K562 (cell line): ENCODE measurements around the gene SLC22A4. TPM values are rescaled to one million over a fixed set of nuclear protein-coding genes. Genes with fewer than 3 reads are reported as not detected.

Experiments
- ATAC-seq: fragments of 200-7000 bp; cut with Tn5 transposase; 3 replicates; pipeline ENCODE4 v1.9.1; 2020; ENCODE audit warnings: moderate library complexity
- BruUV-seq: library from RNA; stranded (reverse); fragments of 400-500 nt; replicated peaks from 2 replicates; lab custom pipeline; 2021; lab: Mats Ljungman, UMichigan
- CTCF ChIA-PET: fragments of 300-600 bp; formaldehyde crosslinking; extraction: SDS; loops from one replicate; lab custom pipeline; 2021; ENCODE audit warnings: low intra/inter-chr PET ratio; lab: Yijun Ruan, JAX
- POLR2A ChIA-PET: fragments of 300-600, 350-650 bp; sonication (Branson Sonifier 250); formaldehyde crosslinking; extraction: SDS; loops from one replicate; lab custom pipeline; 2021; ENCODE audit warnings: antibody characterized with exemption, inconsistent platforms; lab: Yijun Ruan, JAX
- DNase-seq, 4 experiments: peaks; one replicate each; pipeline versions ENCODE4 v3.0.0 to v3.0.0-alpha.2; 2011 to 2018; ENCODE audit warnings: low spot score in 3 of 4, mixed read lengths in 3 of 4; ENCODE audit errors: extremely low read depth in 1 of 4
- FAIRE-seq: peaks from 2 replicates; lab custom pipeline; 2011; peaks lifted over from hg19 to GRCh38; lab: Jason Lieb, UNC
- H2AFZ ChIP-seq: 2 replicates; pipeline ENCODE4 v1.6.0; 2011; ENCODE audit warnings: low read depth, low read length, control low read depth, inconsistent platforms
- H3K27ac ChIP-seq: fragments of 200-600 bp; 3 replicates; pipeline ENCODE4 v1.8.0; 2011; ENCODE audit warnings: low read depth, mild to moderate bottlenecking, control low read depth, inconsistent platforms, low read length, moderate library complexity, mixed read lengths; ENCODE audit errors: extremely low read depth
- H3K27me3 ChIP-seq, 2 experiments: fragments of 300-600 bp in 1 of 2; 2 replicates in 1 of 2; 3 replicates in 1 of 2; pipeline versions ENCODE4 v1.6.0 to v1.8.0; 2011; ENCODE audit warnings: inconsistent platforms in 2 of 2, low read length in 2 of 2, mild to moderate bottlenecking in 1 of 2, mixed read lengths in 1 of 2, moderate library complexity in 1 of 2; ENCODE audit not compliant: control insufficient read depth in 2 of 2, insufficient read depth in 2 of 2
- H3K36me3 ChIP-seq: fragments of 300-600 bp; 3 replicates; pipeline ENCODE4 v1.8.0; 2011; ENCODE audit warnings: mild to moderate bottlenecking, low read length, inconsistent platforms; ENCODE audit not compliant: control insufficient read depth, insufficient read depth
- H3K4me1 ChIP-seq, 2 experiments: fragments of 200-600 bp in 1 of 2; replicated peaks in 1 of 2; 2 replicates in 1 of 2; 3 replicates in 1 of 2; pipeline versions ENCODE4 v1.5.1 to v1.8.0; 2011; ENCODE audit warnings: inconsistent platforms in 2 of 2, low read length in 2 of 2, mild to moderate bottlenecking in 1 of 2, mixed read lengths in 1 of 2, moderate library complexity in 1 of 2; ENCODE audit not compliant: control insufficient read depth in 2 of 2, insufficient read depth in 2 of 2
- H3K4me2 ChIP-seq: 2 replicates; pipeline ENCODE4 v1.6.1; 2011; ENCODE audit warnings: low read length, control low read depth, inconsistent platforms, mixed read lengths; ENCODE audit not compliant: insufficient read depth
- H3K4me3 ChIP-seq: fragments of 200-600 bp; sonication (generic), shearing (Covaris generic); 2 replicates; pipeline ENCODE4 v1.5.1; 2016; ENCODE audit warnings: control low read depth, inconsistent platforms
- H3K79me2 ChIP-seq: fragments of 200-600 bp; 3 replicates; pipeline ENCODE4 v1.8.0; 2011; ENCODE audit warnings: low read length, inconsistent platforms; ENCODE audit not compliant: control insufficient read depth, insufficient read depth
- H3K9ac ChIP-seq, 2 experiments: 2 replicates each; pipeline versions ENCODE4 v1.6.0 to v1.6.1; 2011; ENCODE audit warnings: low read depth in 2 of 2, low read length in 2 of 2, control low read depth in 1 of 2, inconsistent platforms in 1 of 2, mild to moderate bottlenecking in 1 of 2, mixed read lengths in 1 of 2; ENCODE audit not compliant: insufficient read depth in 1 of 2
- H3K9me1 ChIP-seq: one replicate; pipeline ENCODE4 v1.6.0; 2011; ENCODE audit warnings: inconsistent platforms, mild to moderate bottlenecking, low read length, moderate library complexity; ENCODE audit not compliant: control insufficient read depth, insufficient read depth
- H3K9me3 ChIP-seq: replicated peaks from 2 replicates; pipeline ENCODE4 v1.5.1; 2011; ENCODE audit warnings: low read depth, low read length, inconsistent platforms; ENCODE audit not compliant: control insufficient read depth, insufficient read depth
- H4K20me1 ChIP-seq: replicated peaks from 2 replicates; pipeline ENCODE4 v1.6.1; 2011; ENCODE audit warnings: low read length, inconsistent platforms, mixed read lengths; ENCODE audit not compliant: control insufficient read depth, insufficient read depth
- CHD1 ChIP-seq: fragments of 200-600 bp; sonication (generic); IDR thresholded peaks from one replicate; pipeline ENCODE4 v1.6.1; 2012; ENCODE audit warnings: mild to moderate bottlenecking, moderate library complexity, low read length, inconsistent platforms
- LEF1 ChIP-seq: fragments of 450-650 bp; IDR thresholded peaks from 2 replicates; pipeline ENCODE4 v1.6.1; 2016; ENCODE audit warnings: mild to moderate bottlenecking
- NRF1 ChIP-seq, 2 experiments: fragments of 450-650 bp; IDR thresholded peaks in 1 of 2; conservative IDR thresholded peaks in 1 of 2; 2 replicates each; pipeline ENCODE4 v1.6.1; 2014; ENCODE audit warnings: mild to moderate bottlenecking in 2 of 2
- POLR2A ChIP-seq: fragments of 450-650 bp; conservative IDR thresholded peaks from 2 replicates; pipeline ENCODE4 v1.6.1; 2016
- SAFB ChIP-seq: fragments of 200-400 bp; formaldehyde crosslinking; IDR thresholded peaks from 2 replicates; pipeline ENCODE4 v1.6.1; 2017; ENCODE audit warnings: low read depth, low read length, borderline replicate concordance
- SMAD4 ChIP-seq: fragments of 250-450 bp; sonication (Bioruptor Pico); conservative IDR thresholded peaks from 2 replicates; pipeline ENCODE4 v1.8.0; 2021; ENCODE audit warnings: inconsistent platforms, mild to moderate bottlenecking, moderate library complexity
- SUPT5H ChIP-seq: fragments of 450-650 bp; IDR thresholded peaks from 2 replicates; pipeline ENCODE4 v1.6.1; 2016
- ZNF3 ChIP-seq: fragments of 250-450 bp; sonication (Bioruptor Pico); IDR thresholded peaks from 2 replicates; pipeline ENCODE4 v1.5.0; 2021; ENCODE audit warnings: mild to moderate bottlenecking, moderate library complexity
- WGBS: fragments of 100-300 bp; shearing (Covaris generic); methylation state at CpG from one replicate; pipeline ENCODE4 v1.1.6; 2016; ENCODE audit warnings: low coverage, mixed read lengths; ENCODE audit not compliant: insufficient coverage; ENCODE audit errors: missing lambda C conversion rate; 5-methylcytosine and 5-hydroxymethylcytosine counted together
- in situ Hi-C: fragments of 300-500 bp; cut with MboI; formaldehyde crosslinking; loops from 4 replicates; pipeline ENCODE4 v1.15.0; 2018; ENCODE audit warnings: inconsistent platforms, mixed read lengths
- intact Hi-C: fragments of 100-400 bp; cut with micrococcal nuclease; formaldehyde crosslinking; loops from 2 replicates; pipeline ENCODE4 v1.14.2; 2022
- polyA plus RNA-seq, 8 experiments: library from polyadenylated mRNA; depleted of rRNA in 4 of 8; stranded (reverse) in 5 of 8; unstranded in 3 of 8; fragments of >200 nt; fragmentation: Nextera tagmentation in 2 of 8; fragmentation: Illumina TruSeq in 1 of 8; extraction: Ambion mirVana in 2 of 8; extraction: Trizol in 1 of 8; gene quantifications; 2 replicates each; pipeline versions ENCODE4 v1.2.1 to v1.2.3, GENCODE V29; 2011 to 2014; ENCODE audit warnings: inconsistent platforms in 1 of 8, missing spikeins in 1 of 8
- total RNA-seq, 7 experiments: library from RNA; depleted of rRNA in 6 of 7; stranded (reverse); fragments of >200 nt in 6 of 7; fragmentation: Illumina TruSeq in 2 of 7; extraction: Trizol in 2 of 7; gene quantifications; 2 replicates each; pipeline versions ENCODE4 v1.2.1 to v1.2.3, GENCODE V29; 2011 to 2021; ENCODE audit warnings: low replicate concordance in 1 of 7
- TF ChIP-seq, protein P1 (sequence below): fragments of 450-650 bp; IDR thresholded peaks from 2 replicates; pipeline ENCODE4 v1.6.1; 2016; ENCODE audit warnings: mild to moderate bottlenecking, moderate library complexity

The SLC22A4 gene
- total and polyA plus RNA-seq, 9 of the 15 experiments (the other 6 are each of a cell fraction or from before 2014, with no cell fraction given): 2.7 to 9.5 (median 6.2) TPM

DNA sequence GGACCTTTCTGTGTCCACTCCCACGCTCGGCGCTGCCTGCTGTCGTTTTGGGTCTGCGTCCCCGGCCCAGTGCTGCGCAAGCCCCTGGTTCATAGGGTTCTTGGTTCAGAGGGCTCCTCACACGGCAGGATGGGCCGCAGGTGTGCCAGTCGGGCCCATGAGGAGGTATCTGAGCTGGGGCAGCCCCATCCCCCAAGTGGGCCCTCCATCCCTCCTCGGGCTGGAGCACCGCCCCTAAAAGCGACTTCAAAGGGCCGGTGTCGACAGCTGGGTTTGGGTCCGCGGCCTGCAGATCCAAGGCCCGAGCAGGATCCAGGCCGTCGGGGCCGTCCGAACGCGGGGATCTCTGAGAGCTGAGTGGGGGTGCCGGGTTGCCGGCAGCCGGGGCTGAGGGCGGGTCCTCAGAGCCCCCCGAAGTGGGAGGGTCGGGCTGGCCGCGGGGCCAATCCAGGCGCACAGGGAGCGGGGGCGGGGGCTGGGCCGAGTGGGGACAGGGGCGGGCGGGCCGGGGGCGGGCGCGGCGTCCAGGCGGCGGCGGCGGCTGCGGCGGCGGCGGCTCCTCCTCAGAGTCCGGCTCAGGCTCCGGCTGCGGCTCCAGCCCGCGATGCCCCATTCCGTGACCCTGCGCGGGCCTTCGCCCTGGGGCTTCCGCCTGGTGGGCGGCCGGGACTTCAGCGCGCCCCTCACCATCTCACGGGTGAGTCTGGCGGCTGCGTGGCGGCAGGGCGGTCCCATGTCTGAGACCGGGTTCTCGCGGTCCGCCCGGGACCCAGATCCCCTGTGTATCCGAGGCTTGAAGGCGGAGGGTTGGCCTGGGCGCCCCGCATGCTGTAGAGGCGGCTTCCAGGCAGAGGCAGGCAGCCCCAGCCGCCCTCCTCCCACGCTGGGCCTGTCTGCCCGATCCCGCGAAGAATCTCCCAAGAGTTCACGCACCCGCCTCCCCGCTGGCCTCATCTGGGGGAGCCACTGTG lies 36.8 kb upstream of the SLC22A4 start, which contains the start of gene PDLIM4:
Gene PDLIM4 (plus strand): TSS at position 566 of the 971 bp plus-strand sequence. CDS start 39 bp downstream, at position 605.
- BruUV-seq: no TSS peak
- POLR2A ChIA-PET: interaction anchor here (0.8 kb wide), 1 partner anchor 49 kb away, joined by 5 read pairs; no protein-coding TSS in a partner anchor
- Histone ChIP-seq H3K4me2 (peak within 1 kb of the TSS; percentile 74), H3K79me2 (peaks cover 36% of the 10 kb centered on the region), H3K27ac (peak within 1 kb of the TSS; percentile 74), H3K9me3 (no peaks in the 10 kb centered on the region; the same call in 1 of the 2 replicates), H4K20me1 (0 out of 2 replicates have a peak, but pooled peaks cover 4% of the 10 kb centered on the region), H3K36me3 (peaks cover 14% of the 10 kb centered on the region; the same call in 2 of the 3 replicates), H3K9ac (peak within 1 kb of the TSS; percentile 72 to 93), H3K4me1 (peaks cover 33 to 51% of the 10 kb centered on the region in 2 experiments), H3K4me3 (peak within 1 kb of the TSS; percentile 63), H2AFZ (peak within 1 kb of the TSS; percentile 87), H3K27me3 (no peaks in the 10 kb centered on the region), H3K9me1 (no peaks in the 10 kb centered on the region)
- FAIRE-seq: no peak
- WGBS: 41% methylated on average over 28 of the region's 88 CpGs
- in situ Hi-C loops: no loop called here
- intact Hi-C loops: no loop called here
- CTCF ChIA-PET: no interaction called here
- ATAC-seq: peak; percentile 57
- DNase-seq: peak; percentile 56 to 85 (median 75)
- TF ChIP-seq SMAD4: peak; percentile 32; the same call in 1 of the 2 replicates
- no peak for TF ChIP-seq ZNF3 (CRISPR knock-in tag)
- 0 out of 2 replicates have a peak, but pooled peaks have one; percentile 46 for TF ChIP-seq SAFB
- TF ChIP-seq SUPT5H: peak; percentile 34; the same call in 1 of the 2 replicates
- peak; percentile 49 for TF ChIP-seq CHD1
- TF ChIP-seq, protein P1, sequence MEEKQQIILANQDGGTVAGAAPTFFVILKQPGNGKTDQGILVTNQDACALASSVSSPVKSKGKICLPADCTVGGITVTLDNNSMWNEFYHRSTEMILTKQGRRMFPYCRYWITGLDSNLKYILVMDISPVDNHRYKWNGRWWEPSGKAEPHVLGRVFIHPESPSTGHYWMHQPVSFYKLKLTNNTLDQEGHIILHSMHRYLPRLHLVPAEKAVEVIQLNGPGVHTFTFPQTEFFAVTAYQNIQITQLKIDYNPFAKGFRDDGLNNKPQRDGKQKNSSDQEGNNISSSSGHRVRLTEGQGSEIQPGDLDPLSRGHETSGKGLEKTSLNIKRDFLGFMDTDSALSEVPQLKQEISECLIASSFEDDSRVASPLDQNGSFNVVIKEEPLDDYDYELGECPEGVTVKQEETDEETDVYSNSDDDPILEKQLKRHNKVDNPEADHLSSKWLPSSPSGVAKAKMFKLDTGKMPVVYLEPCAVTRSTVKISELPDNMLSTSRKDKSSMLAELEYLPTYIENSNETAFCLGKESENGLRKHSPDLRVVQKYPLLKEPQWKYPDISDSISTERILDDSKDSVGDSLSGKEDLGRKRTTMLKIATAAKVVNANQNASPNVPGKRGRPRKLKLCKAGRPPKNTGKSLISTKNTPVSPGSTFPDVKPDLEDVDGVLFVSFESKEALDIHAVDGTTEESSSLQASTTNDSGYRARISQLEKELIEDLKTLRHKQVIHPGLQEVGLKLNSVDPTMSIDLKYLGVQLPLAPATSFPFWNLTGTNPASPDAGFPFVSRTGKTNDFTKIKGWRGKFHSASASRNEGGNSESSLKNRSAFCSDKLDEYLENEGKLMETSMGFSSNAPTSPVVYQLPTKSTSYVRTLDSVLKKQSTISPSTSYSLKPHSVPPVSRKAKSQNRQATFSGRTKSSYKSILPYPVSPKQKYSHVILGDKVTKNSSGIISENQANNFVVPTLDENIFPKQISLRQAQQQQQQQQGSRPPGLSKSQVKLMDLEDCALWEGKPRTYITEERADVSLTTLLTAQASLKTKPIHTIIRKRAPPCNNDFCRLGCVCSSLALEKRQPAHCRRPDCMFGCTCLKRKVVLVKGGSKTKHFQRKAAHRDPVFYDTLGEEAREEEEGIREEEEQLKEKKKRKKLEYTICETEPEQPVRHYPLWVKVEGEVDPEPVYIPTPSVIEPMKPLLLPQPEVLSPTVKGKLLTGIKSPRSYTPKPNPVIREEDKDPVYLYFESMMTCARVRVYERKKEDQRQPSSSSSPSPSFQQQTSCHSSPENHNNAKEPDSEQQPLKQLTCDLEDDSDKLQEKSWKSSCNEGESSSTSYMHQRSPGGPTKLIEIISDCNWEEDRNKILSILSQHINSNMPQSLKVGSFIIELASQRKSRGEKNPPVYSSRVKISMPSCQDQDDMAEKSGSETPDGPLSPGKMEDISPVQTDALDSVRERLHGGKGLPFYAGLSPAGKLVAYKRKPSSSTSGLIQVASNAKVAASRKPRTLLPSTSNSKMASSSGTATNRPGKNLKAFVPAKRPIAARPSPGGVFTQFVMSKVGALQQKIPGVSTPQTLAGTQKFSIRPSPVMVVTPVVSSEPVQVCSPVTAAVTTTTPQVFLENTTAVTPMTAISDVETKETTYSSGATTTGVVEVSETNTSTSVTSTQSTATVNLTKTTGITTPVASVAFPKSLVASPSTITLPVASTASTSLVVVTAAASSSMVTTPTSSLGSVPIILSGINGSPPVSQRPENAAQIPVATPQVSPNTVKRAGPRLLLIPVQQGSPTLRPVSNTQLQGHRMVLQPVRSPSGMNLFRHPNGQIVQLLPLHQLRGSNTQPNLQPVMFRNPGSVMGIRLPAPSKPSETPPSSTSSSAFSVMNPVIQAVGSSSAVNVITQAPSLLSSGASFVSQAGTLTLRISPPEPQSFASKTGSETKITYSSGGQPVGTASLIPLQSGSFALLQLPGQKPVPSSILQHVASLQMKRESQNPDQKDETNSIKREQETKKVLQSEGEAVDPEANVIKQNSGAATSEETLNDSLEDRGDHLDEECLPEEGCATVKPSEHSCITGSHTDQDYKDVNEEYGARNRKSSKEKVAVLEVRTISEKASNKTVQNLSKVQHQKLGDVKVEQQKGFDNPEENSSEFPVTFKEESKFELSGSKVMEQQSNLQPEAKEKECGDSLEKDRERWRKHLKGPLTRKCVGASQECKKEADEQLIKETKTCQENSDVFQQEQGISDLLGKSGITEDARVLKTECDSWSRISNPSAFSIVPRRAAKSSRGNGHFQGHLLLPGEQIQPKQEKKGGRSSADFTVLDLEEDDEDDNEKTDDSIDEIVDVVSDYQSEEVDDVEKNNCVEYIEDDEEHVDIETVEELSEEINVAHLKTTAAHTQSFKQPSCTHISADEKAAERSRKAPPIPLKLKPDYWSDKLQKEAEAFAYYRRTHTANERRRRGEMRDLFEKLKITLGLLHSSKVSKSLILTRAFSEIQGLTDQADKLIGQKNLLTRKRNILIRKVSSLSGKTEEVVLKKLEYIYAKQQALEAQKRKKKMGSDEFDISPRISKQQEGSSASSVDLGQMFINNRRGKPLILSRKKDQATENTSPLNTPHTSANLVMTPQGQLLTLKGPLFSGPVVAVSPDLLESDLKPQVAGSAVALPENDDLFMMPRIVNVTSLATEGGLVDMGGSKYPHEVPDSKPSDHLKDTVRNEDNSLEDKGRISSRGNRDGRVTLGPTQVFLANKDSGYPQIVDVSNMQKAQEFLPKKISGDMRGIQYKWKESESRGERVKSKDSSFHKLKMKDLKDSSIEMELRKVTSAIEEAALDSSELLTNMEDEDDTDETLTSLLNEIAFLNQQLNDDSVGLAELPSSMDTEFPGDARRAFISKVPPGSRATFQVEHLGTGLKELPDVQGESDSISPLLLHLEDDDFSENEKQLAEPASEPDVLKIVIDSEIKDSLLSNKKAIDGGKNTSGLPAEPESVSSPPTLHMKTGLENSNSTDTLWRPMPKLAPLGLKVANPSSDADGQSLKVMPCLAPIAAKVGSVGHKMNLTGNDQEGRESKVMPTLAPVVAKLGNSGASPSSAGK: peak; percentile 20; the same call in 1 of the 2 replicates
- peak; percentile 44 for TF ChIP-seq POLR2A
- peak; percentile 66; the same call in 1 of the 2 replicates for TF ChIP-seq LEF1
- TF ChIP-seq NRF1 (conservative IDR thresholded peaks at IDR 0.05 in 1 of 2, IDR thresholded peaks at IDR 0.05 in 1 of 2): peak in 1 of 2 experiments; percentile 25; a peak in 1 of 4 replicates
